HepG2 (cell line): ENCODE measurements around the gene ETFB. TPM values are rescaled to one million over a fixed set of nuclear protein-coding genes. Genes with fewer than 3 reads are reported as not detected.

Source experiments
- ARID3A ChIP-seq: IDR thresholded peaks from 2 replicates; pipeline ENCODE4 v1.6.1; 2012; ENCODE audit warnings: low read depth, low read length, improper control_type of control experiment
- ARID5B ChIP-seq: IDR thresholded peaks from 2 replicates; pipeline ENCODE4 v1.4.0; 2020; ENCODE audit warnings: mild to moderate bottlenecking, missing genetic modification reagents
- ATF7 ChIP-seq, 2 experiments: fragments of 450-650 bp in 1 of 2; sonication (generic) in 1 of 2; formaldehyde crosslinking in 1 of 2; IDR thresholded peaks; 2 replicates each; pipeline versions ENCODE4 v1.4.0 to v1.6.1; 2016 to 2020; ENCODE audit warnings: antibody characterized with exemption in 1 of 2, mild to moderate bottlenecking in 1 of 2, missing genetic modification reagents in 1 of 2
- ATM ChIP-seq: fragments of 450-650 bp; IDR thresholded peaks from 2 replicates; pipeline ENCODE4 v1.7.1; 2017; ENCODE audit warnings: mild to moderate bottlenecking, borderline replicate concordance
- HES4 ChIP-seq: sonication (generic); formaldehyde crosslinking; IDR thresholded peaks from 2 replicates; pipeline ENCODE4 v1.9.0; 2021; ENCODE audit warnings: mild to moderate bottlenecking, missing genetic modification reagents, borderline replicate concordance
- HOXA5 ChIP-seq: sonication (generic); formaldehyde crosslinking; IDR thresholded peaks from 2 replicates; pipeline ENCODE4 v1.4.0; 2020; ENCODE audit warnings: missing genetic modification reagents
- JDP2 ChIP-seq: sonication (generic); formaldehyde crosslinking; IDR thresholded peaks from 2 replicates; pipeline ENCODE4 v1.8.1; 2022; ENCODE audit warnings: missing genetic modification reagents, borderline replicate concordance
- KAT7 ChIP-seq: IDR thresholded peaks from 2 replicates; pipeline ENCODE4 v1.6.1; 2018; ENCODE audit warnings: borderline replicate concordance, missing compliant biosample characterization
- KDM1A ChIP-seq: IDR thresholded peaks from 2 replicates; pipeline ENCODE4 v1.6.1; 2016; ENCODE audit warnings: missing compliant biosample characterization
- MTA1 ChIP-seq: sonication (generic); formaldehyde crosslinking; IDR thresholded peaks from 2 replicates; pipeline ENCODE4 v1.4.0; 2020; ENCODE audit warnings: missing genetic modification reagents, mild to moderate bottlenecking, borderline replicate concordance
- MXD4 ChIP-seq: IDR thresholded peaks from 2 replicates; pipeline ENCODE4 v1.6.1; 2016; ENCODE audit warnings: mild to moderate bottlenecking, missing biosample characterization, missing genetic modification reagents
- MYPOP ChIP-seq: sonication (generic); formaldehyde crosslinking; IDR thresholded peaks from 2 replicates; pipeline ENCODE4 v1.8.1; 2023; ENCODE audit warnings: mild to moderate bottlenecking, moderate library complexity, missing genetic modification reagents
- PPARG ChIP-seq: conservative IDR thresholded peaks from 2 replicates; pipeline ENCODE4 v1.6.1; 2016; ENCODE audit warnings: missing biosample characterization, missing genetic modification reagents
- SUZ12 ChIP-seq: fragments of 150-350 bp; IDR thresholded peaks from 2 replicates; pipeline ENCODE4 v1.6.1; 2014; ENCODE audit warnings: low read depth, low read length
- TEAD3 ChIP-seq: optimal IDR thresholded peaks from 2 replicates; pipeline ENCODE3; 2016; ENCODE audit warnings: borderline replicate concordance
- THAP7 ChIP-seq: sonication (generic); formaldehyde crosslinking; IDR thresholded peaks from 2 replicates; pipeline ENCODE4 v1.8.1; 2023; ENCODE audit warnings: mild to moderate bottlenecking, missing genetic modification reagents
- TRAFD1 ChIP-seq: sonication (generic); formaldehyde crosslinking; IDR thresholded peaks from 2 replicates; pipeline ENCODE4 v1.5.1; 2020; ENCODE audit warnings: missing genetic modification reagents, mild to moderate bottlenecking, borderline replicate concordance
- ZMYM3 ChIP-seq: sonication (generic); formaldehyde crosslinking; IDR thresholded peaks from 2 replicates; pipeline ENCODE4 v1.5.1; 2020; ENCODE audit warnings: mild to moderate bottlenecking, missing genetic modification reagents
- ZNF672 ChIP-seq: sonication (generic); formaldehyde crosslinking; IDR thresholded peaks from 2 replicates; pipeline ENCODE4 v1.8.1; 2022; ENCODE audit warnings: missing genetic modification reagents
- ZNF7 ChIP-seq: IDR thresholded peaks from 2 replicates; pipeline ENCODE4 v1.6.1; 2016; ENCODE audit warnings: missing biosample characterization, missing genetic modification reagents
- ZNF776 ChIP-seq: sonication (generic); formaldehyde crosslinking; IDR thresholded peaks from 2 replicates; pipeline ENCODE4 v1.4.0; 2020; ENCODE audit warnings: mild to moderate bottlenecking, missing genetic modification reagents
- polyA plus RNA-seq, 8 experiments: library from polyadenylated mRNA; depleted of rRNA in 3 of 8; stranded (reverse) in 7 of 8; unstranded in 1 of 8; fragments of >200 nt; fragmentation: Illumina TruSeq in 4 of 8; extraction: Trizol in 4 of 8; gene quantifications; 2 replicates each; pipeline versions ENCODE4 v1.2.1 to v1.2.3, GENCODE V29; 2011 to 2016; ENCODE audit warnings: low read depth in 4 of 8, missing spikeins in 1 of 8, mixed read lengths in 1 of 8; ENCODE audit not compliant: insufficient read depth in 1 of 8
- total RNA-seq, 5 experiments: library from RNA; depleted of rRNA; stranded (reverse); fragments of >200 nt; fragmentation: Illumina TruSeq; extraction: Trizol; gene quantifications; 2 replicates each; pipeline ENCODE4 v1.2.3, GENCODE V29; 2016; ENCODE audit warnings: low read depth in 1 of 5

ETFB gene
- total and polyA plus RNA-seq, 2 of the 13 experiments (the other 11 are each of a cell fraction or from before 2014, with no cell fraction given): 678 to 1,314 TPM

GRCh38 chr19:51338563-51339312 lies 27.4 kb downstream of the ETFB start (continued):
- 0 out of 2 replicates have a peak, but pooled peaks have one; percentile 36 for TF ChIP-seq MYPOP (CRISPR knock-in tag)
- TF ChIP-seq ARID3A: no peak
- no peak for TF ChIP-seq KAT7 (CRISPR knock-in tag)
- no peak; the same call in 1 of the 2 replicates for TF ChIP-seq HOXA5 (CRISPR knock-in tag)
- TF ChIP-seq ZNF672 (CRISPR knock-in tag): no peak
- no peak; the same call in 1 of the 2 replicates for TF ChIP-seq TRAFD1
- TF ChIP-seq THAP7 (CRISPR knock-in tag): no peak
- TF ChIP-seq PPARG: peak; percentile 46; the same call in 1 of the 2 replicates
- no peak for TF ChIP-seq HES4 (CRISPR knock-in tag)
- TF ChIP-seq TEAD3 (CRISPR knock-in tag): no peak
- no peak for TF ChIP-seq ZNF776 (CRISPR knock-in tag)
- no peak for TF ChIP-seq SUZ12
- no peak for TF ChIP-seq JDP2 (CRISPR knock-in tag)
- no peak for TF ChIP-seq ATF7 (IDR thresholded peaks at IDR 0.05)
- no peak for TF ChIP-seq ATF7 (CRISPR knock-in tag; IDR thresholded peaks at IDR 0.05)
- TF ChIP-seq ZMYM3 (CRISPR knock-in tag): no peak; the same call in 1 of the 2 replicates
- no peak for TF ChIP-seq ATM
- TF ChIP-seq ZNF7 (CRISPR knock-in tag): no peak
- TF ChIP-seq MXD4: 0 out of 2 replicates have a peak, but pooled peaks have one; percentile 34
- TF ChIP-seq MTA1 (CRISPR knock-in tag): no peak
- TF ChIP-seq ARID5B (CRISPR knock-in tag): 0 out of 2 replicates have a peak, but pooled peaks have one; percentile 13
- no peak for TF ChIP-seq KDM1A (CRISPR knock-in tag)
